Activated naive CD8-positive, alpha-beta T cell treated with anti-CD3 and anti-CD28 coated beads for 36 hours (primary cell): ENCODE data around the gene FRMD1. TPM values are rescaled to one million over a fixed set of nuclear protein-coding genes. Genes with fewer than 3 reads are reported as not detected.

Source experiments
- DNase-seq: peaks from one replicate; pipeline ENCODE4 v3.0.0; 2021
- H3K27ac Mint-ChIP-seq: one replicate; pipeline ENCODE4 v1.8.0; 2022; ENCODE audit warnings: mild to moderate bottlenecking, moderate library complexity, mixed read lengths
- H3K27me3 Mint-ChIP-seq: one replicate; pipeline ENCODE4 v1.8.0; 2022; ENCODE audit warnings: mild to moderate bottlenecking, mixed read lengths
- H3K36me3 Mint-ChIP-seq: one replicate; pipeline ENCODE4 v1.8.0; 2021; ENCODE audit warnings: mild to moderate bottlenecking, mixed read lengths
- H3K4me1 Mint-ChIP-seq: one replicate; pipeline ENCODE4 v1.8.0; 2021; ENCODE audit warnings: mixed read lengths
- H3K4me3 Mint-ChIP-seq: one replicate; pipeline ENCODE4 v1.8.0; 2022; ENCODE audit warnings: mild to moderate bottlenecking, moderate library complexity, mixed read lengths
- H3K9me3 Mint-ChIP-seq: one replicate; pipeline ENCODE4 v1.8.0; 2022; ENCODE audit warnings: mixed read lengths
- total RNA-seq, 2 experiments: library from RNA; stranded (reverse); gene quantifications; one replicate each; pipeline ENCODE4 v1.2.3, GENCODE V29; 2021

FRMD1 gene
- total RNA-seq: not detected

DNA sequence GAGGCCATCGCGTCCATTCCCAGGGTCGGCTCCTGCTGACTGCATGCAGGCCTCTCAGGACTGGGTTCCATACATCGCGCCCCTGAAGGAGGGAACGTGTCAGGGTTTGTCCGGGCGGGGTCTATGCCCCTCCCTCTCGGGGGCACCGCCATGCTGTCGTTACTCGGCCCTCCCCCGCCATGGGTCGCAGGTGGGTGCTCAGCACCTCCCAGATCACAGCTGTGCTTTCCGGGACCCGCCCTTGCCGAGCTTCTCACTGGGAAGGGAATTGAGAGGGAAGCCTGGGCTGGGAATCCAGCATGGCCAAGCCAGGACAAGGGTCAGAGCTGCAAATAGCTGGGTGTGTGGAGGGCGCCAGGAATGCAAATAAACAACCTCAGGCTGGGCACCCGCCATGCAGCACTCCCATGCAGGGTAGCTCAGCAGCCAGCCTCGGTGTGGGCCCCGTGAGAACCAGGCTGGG, at the start of gene FRMD1:
Gene FRMD1 (minus strand): TSS at position 270 of the 463 bp plus-strand sequence. CDS start 118 bp downstream, at position 152.
- Mint-ChIP-seq H3K27me3 (no peaks in the 10 kb centered on the region), H3K4me3 (no peak within 1 kb of the TSS), H3K36me3 (no peaks in the 10 kb centered on the region)

DNA sequence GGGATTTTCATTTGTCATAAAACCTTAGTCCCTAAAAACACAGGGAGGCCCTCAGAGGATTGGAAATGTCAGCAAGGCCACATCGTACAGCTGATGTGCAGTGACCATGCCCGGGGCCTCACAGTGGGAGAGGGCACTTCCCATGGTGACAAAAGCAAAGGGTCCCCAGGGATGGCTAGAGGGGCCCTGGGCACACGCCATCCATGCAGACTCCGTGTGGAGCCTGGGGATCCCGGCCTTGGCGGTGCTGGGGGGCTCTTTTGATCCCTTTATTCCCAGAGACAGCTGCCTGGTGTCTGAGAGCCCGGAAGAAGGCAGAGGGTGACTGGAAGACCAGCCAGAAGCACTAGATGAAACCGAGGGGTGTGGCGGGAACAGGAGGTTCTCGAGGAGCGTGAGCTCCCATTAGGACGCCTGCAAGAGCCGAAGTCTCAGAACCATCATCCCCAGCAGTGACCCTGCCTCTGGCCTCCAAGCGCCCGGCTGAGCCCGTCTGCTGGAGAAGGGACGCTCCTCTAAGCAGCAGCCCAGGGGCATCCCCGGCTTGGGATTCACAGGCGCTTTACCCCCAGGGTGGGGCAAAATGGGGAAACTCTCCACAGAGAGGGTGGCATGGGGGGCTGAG, 49.1 kb upstream of the FRMD1 start:
- Mint-ChIP-seq H3K9me3 (no peaks in the 10 kb centered on the region), H3K4me1 (no peaks in the 10 kb centered on the region), H3K36me3 (no peaks in the 10 kb centered on the region), H3K4me3 (no peak overlapping the region), H3K27me3 (peaks cover 21% of the 10 kb centered on the region), H3K27ac (no peak overlapping the region)
- no peak for DNase-seq

More for the DNA sequence above, at the start of gene FRMD1:
- no peak within 1 kb of the TSS for H3K27ac Mint-ChIP-seq
- no peaks in the 10 kb centered on the region for H3K4me1 Mint-ChIP-seq
- H3K9me3 Mint-ChIP-seq: no peaks in the 10 kb centered on the region
- no peak for DNase-seq

- Mint-ChIP-seq H3K9me3 (peaks cover 2% of the 10 kb centered on the region), H3K36me3 (no peaks in the 10 kb centered on the region), H3K4me3 (no peak overlapping the region), H3K4me1 (no peaks in the 10 kb centered on the region), H3K27me3 (peaks cover 14% of the 10 kb centered on the region), H3K27ac (no peak overlapping the region)
- no peak for DNase-seq
These were observed 48.4 kb upstream of the FRMD1 start for GRCh38 chr6:168127384-168127868.

DNA sequence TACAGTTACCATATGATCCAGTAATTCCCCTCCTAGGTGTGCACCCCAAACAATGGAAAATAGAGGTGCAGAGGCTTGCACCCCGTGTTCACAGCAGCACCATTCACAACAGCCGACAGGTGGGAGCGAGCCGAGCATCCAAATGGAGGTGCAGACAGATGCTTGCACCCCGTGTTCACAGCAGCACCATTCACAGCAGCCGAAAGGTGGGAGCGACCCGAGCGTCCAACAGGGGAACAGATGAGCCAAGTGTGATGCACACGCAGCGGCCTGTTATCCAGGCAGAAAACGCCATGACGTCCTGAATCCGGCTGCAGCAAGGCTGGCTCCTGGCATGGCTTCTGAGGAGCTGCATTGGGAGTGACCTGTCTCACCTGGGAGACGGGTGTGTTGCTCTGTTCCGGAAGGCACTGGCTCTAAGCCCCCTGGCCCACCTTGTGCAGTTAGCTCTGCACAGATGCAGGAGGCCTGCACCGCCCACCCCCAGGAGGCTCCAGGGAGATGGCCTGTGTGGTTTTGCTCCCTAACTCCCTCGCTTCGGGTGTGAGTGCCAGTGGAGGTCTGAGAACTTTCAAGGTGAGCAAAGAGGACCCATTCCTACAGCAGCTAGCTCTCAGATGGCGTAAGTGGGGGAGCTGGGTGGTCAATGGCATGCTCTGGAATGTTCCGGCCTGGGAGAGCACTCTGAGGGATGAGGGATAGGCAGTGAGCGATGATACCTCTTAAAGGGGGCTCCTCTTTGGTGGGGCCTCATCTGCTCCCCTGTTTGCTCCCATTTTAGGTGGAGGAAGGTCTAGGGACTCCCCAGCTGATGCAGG, 47.8 kb upstream of the FRMD1 start:
- Mint-ChIP-seq H3K9me3 (peaks cover 2% of the 10 kb centered on the region), H3K4me3 (no peak overlapping the region), H3K27me3 (peaks cover 8% of the 10 kb centered on the region), H3K27ac (no peak overlapping the region), H3K4me1 (no peaks in the 10 kb centered on the region), H3K36me3 (no peaks in the 10 kb centered on the region)
- no peak for DNase-seq

DNA sequence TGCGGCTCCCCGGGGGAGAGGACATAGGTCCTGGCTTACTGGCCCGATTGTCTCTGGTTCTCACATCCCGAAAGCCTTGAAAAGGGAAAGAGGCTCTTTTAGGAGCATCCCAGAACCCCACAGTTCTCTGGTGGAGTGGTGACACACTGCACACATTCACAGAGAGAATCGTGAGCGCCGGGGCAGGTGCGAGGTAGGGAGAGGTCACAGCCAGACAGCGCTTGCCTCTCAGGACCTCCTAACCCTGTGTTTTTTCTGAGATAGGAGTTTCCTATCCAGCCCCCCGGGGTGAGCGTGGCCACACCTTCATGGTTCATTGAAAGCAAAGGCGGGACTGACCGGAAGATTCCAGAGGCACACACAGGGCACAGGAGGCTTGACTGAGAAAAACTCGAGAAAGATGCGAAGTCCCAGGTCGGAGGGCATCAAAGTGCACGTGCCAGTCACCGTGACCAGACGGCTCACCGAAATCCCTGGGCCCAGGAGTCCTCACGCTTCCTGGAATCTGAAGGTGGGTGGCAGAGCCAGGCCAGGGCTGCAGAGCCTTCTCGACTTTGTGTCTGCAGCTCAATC, 46.5 kb upstream of the FRMD1 start:
- DNase-seq: no peak
- peaks cover 2% of the 10 kb centered on the region for H3K9me3 Mint-ChIP-seq
- no peak overlapping the region for H3K27ac Mint-ChIP-seq
- no peak overlapping the region for H3K4me3 Mint-ChIP-seq
- no peaks in the 10 kb centered on the region for H3K4me1 Mint-ChIP-seq
- H3K36me3 Mint-ChIP-seq: no peaks in the 10 kb centered on the region
- H3K27me3 Mint-ChIP-seq: no peaks in the 10 kb centered on the region

DNA sequence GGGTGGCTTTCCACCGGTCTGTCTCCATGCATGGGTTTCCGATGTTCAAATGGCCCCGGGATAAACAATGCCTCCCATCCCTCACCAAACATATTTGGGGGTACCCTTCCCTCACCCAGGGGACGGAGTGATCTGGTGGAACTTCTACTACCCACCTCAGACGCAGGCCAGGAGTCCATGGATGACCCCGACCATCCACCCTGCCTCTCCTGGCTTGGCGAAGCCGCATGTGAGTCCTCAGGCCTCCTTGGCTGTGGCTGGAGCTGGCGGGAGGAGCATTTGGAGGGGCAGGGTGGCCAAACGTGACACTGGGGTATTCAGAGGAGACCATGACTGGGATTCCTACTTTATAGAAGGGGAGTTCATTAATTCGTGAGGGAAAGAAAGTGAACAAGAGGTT, 45.9 kb upstream of the FRMD1 start:
- H3K36me3 Mint-ChIP-seq: no peaks in the 10 kb centered on the region
- no peaks in the 10 kb centered on the region for H3K27me3 Mint-ChIP-seq
- DNase-seq: no peak
- no peaks in the 10 kb centered on the region for H3K4me1 Mint-ChIP-seq
- H3K4me3 Mint-ChIP-seq: no peak overlapping the region
- peaks cover 2% of the 10 kb centered on the region for H3K9me3 Mint-ChIP-seq
- no peak overlapping the region for H3K27ac Mint-ChIP-seq

GRCh38 chr6:168124158-168124557, 45.1 kb upstream of the FRMD1 start:
- Mint-ChIP-seq H3K27ac (no peak overlapping the region), H3K36me3 (no peaks in the 10 kb centered on the region), H3K4me1 (no peaks in the 10 kb centered on the region), H3K4me3 (no peak overlapping the region), H3K27me3 (no peaks in the 10 kb centered on the region), H3K9me3 (peaks cover 2% of the 10 kb centered on the region)
- no peak for DNase-seq

- no peak overlapping the region for H3K27ac Mint-ChIP-seq
- no peaks in the 10 kb centered on the region for H3K4me1 Mint-ChIP-seq
- no peak for DNase-seq
- no peak overlapping the region for H3K4me3 Mint-ChIP-seq
- H3K9me3 Mint-ChIP-seq: peaks cover 2% of the 10 kb centered on the region
- H3K27me3 Mint-ChIP-seq: no peaks in the 10 kb centered on the region
- no peaks in the 10 kb centered on the region for H3K36me3 Mint-ChIP-seq
These were observed 44.3 kb upstream of the FRMD1 start for GRCh38 chr6:168123165-168123911.

GRCh38 chr6:168122521-168122920, 43.5 kb upstream of the FRMD1 start:
- Mint-ChIP-seq H3K27me3 (no peaks in the 10 kb centered on the region), H3K4me1 (no peaks in the 10 kb centered on the region), H3K36me3 (no peaks in the 10 kb centered on the region), H3K9me3 (peaks cover 2% of the 10 kb centered on the region), H3K27ac (no peak overlapping the region), H3K4me3 (no peak overlapping the region)
- no peak for DNase-seq

DNA sequence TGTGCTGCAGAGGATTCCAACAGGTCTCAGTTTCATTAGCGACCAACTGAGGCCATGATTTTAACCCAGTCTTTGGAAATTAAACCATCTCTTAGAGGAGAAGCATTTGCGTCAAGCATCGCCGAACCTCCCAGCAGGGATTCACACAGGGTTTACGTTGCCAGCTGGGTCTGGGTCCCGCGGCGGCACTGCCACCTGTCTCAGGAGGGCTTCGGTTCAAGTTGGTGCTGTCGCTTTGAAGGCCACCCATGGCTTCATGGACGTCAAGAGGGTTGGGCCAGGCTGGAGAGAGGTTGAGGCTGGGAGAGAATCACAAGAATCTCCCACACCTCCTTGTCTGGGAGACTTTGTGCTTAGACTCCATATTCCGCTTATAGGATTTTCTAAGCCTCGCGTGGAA, 43.0 kb upstream of the FRMD1 start:
- peaks cover 2% of the 10 kb centered on the region for H3K9me3 Mint-ChIP-seq
- H3K36me3 Mint-ChIP-seq: no peaks in the 10 kb centered on the region
- H3K27ac Mint-ChIP-seq: no peak overlapping the region
- H3K4me1 Mint-ChIP-seq: no peaks in the 10 kb centered on the region
- H3K27me3 Mint-ChIP-seq: no peaks in the 10 kb centered on the region
- DNase-seq: no peak
- H3K4me3 Mint-ChIP-seq: no peak overlapping the region

- no peak overlapping the region for H3K4me3 Mint-ChIP-seq
- H3K4me1 Mint-ChIP-seq: no peaks in the 10 kb centered on the region
- H3K27me3 Mint-ChIP-seq: no peaks in the 10 kb centered on the region
- DNase-seq: peak; percentile 15
- H3K9me3 Mint-ChIP-seq: peaks cover 2% of the 10 kb centered on the region
- H3K36me3 Mint-ChIP-seq: no peaks in the 10 kb centered on the region
- H3K27ac Mint-ChIP-seq: no peak overlapping the region
These were observed 42.3 kb upstream of the FRMD1 start for GRCh38 chr6:168121303-168121665.

DNA sequence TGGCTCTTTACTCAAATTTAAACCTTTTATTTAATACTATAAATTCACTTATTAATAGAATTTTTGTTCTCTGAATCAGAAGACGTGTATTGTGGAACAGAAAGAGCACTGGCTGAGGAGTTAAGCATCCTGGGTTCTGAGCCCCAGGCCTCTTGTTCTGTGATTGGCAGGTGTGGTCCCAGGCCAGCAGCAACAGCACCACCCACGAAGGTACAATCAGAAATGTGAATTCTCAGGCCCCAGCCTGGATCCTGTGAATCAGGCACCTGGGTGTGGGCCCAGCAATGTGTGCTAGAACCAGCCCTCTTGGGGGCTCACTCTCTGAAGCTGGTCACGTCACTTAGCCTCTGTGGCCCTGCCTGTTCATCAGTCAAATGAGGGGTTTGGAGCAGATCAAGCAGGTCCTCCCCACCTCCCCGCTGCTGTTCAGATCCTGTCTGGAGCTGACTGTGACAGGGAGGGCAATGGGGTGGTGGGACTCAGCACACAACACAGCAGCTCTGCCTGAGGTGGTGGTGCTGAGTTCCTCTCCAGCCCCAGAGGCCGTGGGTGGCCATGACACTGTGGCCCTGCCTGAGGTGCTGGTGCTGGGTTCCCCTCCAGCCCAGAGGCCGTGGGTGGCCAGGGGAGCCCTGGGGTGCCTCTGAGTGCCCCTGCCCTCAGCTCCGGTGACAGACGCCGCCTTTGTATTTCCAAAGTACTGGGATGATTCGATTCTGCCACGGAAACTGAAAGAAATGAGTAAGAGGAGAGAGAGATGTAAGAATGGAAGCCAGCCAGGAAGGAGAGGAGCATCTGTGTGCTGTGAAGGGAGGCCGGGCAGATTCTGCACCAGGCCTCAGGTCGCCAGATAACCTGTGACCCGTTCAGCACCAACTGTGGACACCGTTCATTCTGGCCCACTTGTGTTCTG, 41.6 kb upstream of the FRMD1 start:
- Mint-ChIP-seq H3K9me3 (peaks cover 2% of the 10 kb centered on the region), H3K36me3 (no peaks in the 10 kb centered on the region), H3K4me3 (no peak overlapping the region), H3K27ac (no peak overlapping the region), H3K27me3 (no peaks in the 10 kb centered on the region), H3K4me1 (no peaks in the 10 kb centered on the region)
- peak; percentile 36 for DNase-seq

- H3K36me3 Mint-ChIP-seq: no peaks in the 10 kb centered on the region
- H3K4me3 Mint-ChIP-seq: no peak overlapping the region
- no peaks in the 10 kb centered on the region for H3K27me3 Mint-ChIP-seq
- no peak overlapping the region for H3K27ac Mint-ChIP-seq
- no peaks in the 10 kb centered on the region for H3K4me1 Mint-ChIP-seq
- H3K9me3 Mint-ChIP-seq: peaks cover 5% of the 10 kb centered on the region
- DNase-seq: no peak
These were observed 40.5 kb upstream of the FRMD1 start for GRCh38 chr6:168119539-168119938.

DNA sequence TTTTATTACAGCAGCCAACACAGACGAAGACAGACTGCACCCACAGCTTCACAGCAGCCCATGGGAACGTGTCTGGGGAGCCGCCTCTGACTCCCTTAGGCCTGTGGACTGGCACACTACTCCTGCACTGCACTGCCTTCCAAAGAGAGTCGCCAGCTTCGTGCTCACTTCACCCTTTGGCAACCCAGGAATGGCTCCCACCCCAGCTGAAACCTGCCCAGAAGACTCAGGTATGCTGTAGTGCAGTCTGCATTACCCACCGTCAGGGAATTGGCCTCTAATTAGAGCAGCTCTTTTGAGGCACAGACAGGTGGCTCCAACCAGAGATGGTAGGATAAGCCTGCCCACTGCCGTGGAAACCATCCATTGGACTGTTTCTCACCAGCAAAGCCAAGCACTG, 39.9 kb upstream of the FRMD1 start:
- no peak overlapping the region for H3K4me3 Mint-ChIP-seq

More for the DNA sequence above, 39.9 kb upstream of the FRMD1 start:
- no peak for DNase-seq
- H3K27ac Mint-ChIP-seq: no peak overlapping the region
- H3K36me3 Mint-ChIP-seq: no peaks in the 10 kb centered on the region
- no peaks in the 10 kb centered on the region for H3K4me1 Mint-ChIP-seq
- no peaks in the 10 kb centered on the region for H3K27me3 Mint-ChIP-seq
- H3K9me3 Mint-ChIP-seq: peaks cover 5% of the 10 kb centered on the region
